ENCODE data around the gene TNFRSF17.
A peak's percentile ranks its signal among the peaks of the same experiment; 100 is the strongest.

TNFRSF17 gene

DNA sequence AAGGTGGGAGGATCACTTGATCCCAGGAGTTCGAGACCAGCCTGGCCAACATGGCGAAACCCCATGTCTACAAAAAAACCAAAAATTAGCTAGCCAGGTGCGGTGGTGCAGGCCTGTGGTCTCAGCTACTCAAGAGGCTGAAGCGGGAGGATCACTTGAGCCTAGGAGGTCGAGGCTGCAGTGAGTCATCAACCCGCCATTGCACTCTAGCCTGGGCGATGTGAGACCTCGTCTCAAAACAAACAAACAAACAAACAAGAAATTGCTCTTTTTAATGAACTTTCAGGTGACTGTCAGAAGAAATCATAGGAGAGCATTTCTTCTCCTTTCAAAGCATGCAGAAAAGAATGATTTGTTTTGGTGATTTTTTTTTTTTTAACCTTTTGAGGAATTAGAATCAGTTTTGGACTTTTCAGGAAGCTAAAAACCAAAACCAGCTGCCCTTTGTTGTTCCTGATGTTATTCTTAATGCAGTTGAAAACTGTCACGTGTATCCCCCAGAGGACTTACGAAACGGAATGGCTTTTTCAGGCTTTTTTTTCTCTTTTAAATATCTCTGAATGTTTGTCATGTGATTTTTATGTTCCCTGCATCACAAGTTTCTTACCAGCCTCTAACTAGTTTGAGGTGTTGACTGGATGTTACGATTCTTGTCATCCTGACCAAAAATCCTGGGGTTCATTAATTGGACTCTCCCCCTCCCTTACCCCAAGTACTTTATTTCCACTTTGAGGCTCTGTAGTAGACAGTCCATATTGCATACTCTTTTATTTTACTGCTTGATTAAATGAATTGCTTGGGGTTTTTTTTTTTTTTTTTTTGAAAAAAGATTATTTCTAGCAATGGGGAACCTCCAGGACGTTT, 45.6 kb downstream of the TNFRSF17 start:
- Mint-ChIP-seq H3K9me3 (no peaks in the 10 kb centered on the region), H3K4me3 (no peak overlapping the region)
- ATAC-seq = no peak

DNA sequence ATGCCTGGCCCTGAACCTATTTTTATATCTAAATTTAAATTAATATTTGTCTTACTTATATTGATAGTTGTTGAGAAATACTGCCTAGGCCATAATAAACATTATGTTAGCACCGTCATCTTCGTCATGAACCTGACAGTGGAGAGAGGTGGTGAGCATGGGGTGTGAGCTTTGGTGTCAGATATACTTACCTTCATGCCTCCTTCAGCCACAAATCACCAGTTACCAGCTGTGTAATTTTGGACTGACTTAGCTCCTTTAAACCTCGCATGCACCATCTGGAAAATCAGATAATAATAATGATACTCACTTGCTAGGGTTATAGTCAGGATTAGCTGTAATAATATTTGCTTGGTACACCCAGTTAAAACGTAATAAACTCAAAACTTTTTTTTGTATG, 46.6 kb downstream of the TNFRSF17 start:
- no peak overlapping the region for H3K27ac Mint-ChIP-seq
- ATAC-seq (no peak), DNase-seq (no peak)

More for the DNA sequence above, 45.6 kb downstream of the TNFRSF17 start:
- peak overlapping the region in 1 of 2 donors; percentile 79 for H3K27ac Mint-ChIP-seq
- no peak for DNase-seq
- no peaks in the 10 kb centered on the region for H3K27me3 Mint-ChIP-seq
- peaks cover 20% of the 10 kb centered on the region for H3K4me1 Mint-ChIP-seq

DNA sequence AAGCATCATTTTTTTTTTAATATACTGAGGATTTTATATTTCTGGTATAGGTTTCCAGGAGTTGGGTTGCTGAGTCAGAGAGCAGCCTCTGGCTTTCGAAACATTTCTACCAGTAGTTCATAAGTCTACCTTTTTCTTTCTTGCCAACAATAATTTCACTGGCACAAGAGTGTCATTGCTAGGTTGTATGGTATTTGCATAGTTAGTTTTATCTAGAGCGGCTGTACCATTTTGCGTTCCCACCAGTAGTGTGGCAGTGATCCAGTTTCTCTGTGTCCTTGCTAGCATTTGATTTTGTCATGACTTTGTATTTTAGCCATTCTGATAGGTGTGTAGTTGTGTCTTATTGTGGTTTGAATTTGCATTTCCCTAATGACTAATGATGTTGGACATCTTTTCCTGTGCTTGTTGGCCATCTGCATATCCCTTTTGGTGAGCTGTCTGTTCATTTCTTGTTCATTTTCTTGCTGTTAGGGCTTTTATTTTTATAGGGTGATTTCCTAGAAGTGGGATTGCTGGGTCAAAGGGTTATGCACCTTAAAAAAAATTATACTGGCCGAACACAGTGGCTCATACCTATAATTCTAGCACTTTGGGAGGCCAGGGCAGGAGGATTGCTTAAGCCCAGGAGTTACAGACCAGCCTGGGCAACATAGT, 51.4 kb downstream of the TNFRSF17 start:
- H3K4me1 Mint-ChIP-seq = no peaks in the 10 kb centered on the region
- no peak overlapping the region for H3K4me3 Mint-ChIP-seq
- no peaks in the 10 kb centered on the region for H3K9me3 Mint-ChIP-seq
- H3K27me3 Mint-ChIP-seq = no peaks in the 10 kb centered on the region
- no peak for DNase-seq
- ATAC-seq = no peak
- H3K27ac Mint-ChIP-seq = no peak overlapping the region

More for the DNA sequence above, 46.6 kb downstream of the TNFRSF17 start:
- Mint-ChIP-seq H3K27me3 (no peaks in the 10 kb centered on the region), H3K4me1 (peaks cover 20% of the 10 kb centered on the region), H3K9me3 (no peaks in the 10 kb centered on the region), H3K4me3 (no peak overlapping the region)

DNA sequence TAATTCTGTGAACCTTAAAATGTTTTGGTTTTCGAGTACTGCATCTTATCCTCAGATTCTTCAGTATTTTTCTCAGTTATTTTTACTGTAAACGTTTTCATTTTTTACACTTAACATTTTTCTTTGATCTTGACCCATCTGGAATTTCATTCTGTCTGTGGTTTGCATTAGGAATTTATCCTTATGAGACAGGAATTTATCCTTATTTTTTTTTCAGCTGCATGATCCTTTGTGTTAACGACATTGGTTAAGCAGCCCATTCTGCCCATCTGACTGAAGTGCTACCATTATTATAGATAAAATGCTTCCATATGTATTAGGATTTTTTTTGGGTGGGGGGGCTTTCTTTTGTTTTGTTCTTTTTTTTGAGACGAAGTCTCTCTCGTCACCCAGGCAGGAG, 52.5 kb downstream of the TNFRSF17 start:
- DNase-seq (no peak), ATAC-seq (no peak)
- Mint-ChIP-seq H3K4me1 (no peaks in the 10 kb centered on the region), H3K27ac (no peak overlapping the region), H3K9me3 (no peaks in the 10 kb centered on the region), H3K4me3 (no peak overlapping the region), H3K27me3 (no peaks in the 10 kb centered on the region)
